GM12878 (cell line): ENCODE results near the gene NUP62. TPM values are rescaled to one million over a fixed set of nuclear protein-coding genes. Genes with fewer than 3 reads are reported as not detected.
A peak's percentile ranks its signal among the peaks of the same experiment; 100 is the strongest.

Experiments
- ASH2L ChIP-seq: fragments of 300-600, 200-600 bp; sonication (generic); IDR thresholded peaks from 2 replicates; pipeline ENCODE4 v1.6.1; 2017; ENCODE audit warnings: low read depth, mild to moderate bottlenecking, borderline replicate concordance
- BRCA1 ChIP-seq: IDR thresholded peaks from 2 replicates; pipeline ENCODE4 v1.6.1; 2011; ENCODE audit warnings: low read depth, low read length, improper control_type of control experiment
- CREM ChIP-seq: IDR thresholded peaks from 2 replicates; pipeline ENCODE4 v1.6.1; 2014; ENCODE audit warnings: antibody characterized with exemption, low read depth
- E2F4 ChIP-seq: IDR thresholded peaks from 2 replicates; pipeline ENCODE4 v1.6.1; 2012; ENCODE audit warnings: low read depth, low read length, improper control_type of control experiment
- ESRRA ChIP-seq: IDR thresholded peaks from 2 replicates; pipeline ENCODE4 v1.6.1; 2012; ENCODE audit warnings: mild to moderate bottlenecking, low read length, improper control_type of control experiment
- FOXM1 ChIP-seq: IDR thresholded peaks from 2 replicates; pipeline ENCODE4 v1.6.1; 2012; ENCODE audit warnings: low read depth, mild to moderate bottlenecking, inconsistent platforms, low read length, moderate library complexity
- GABPA ChIP-seq: IDR thresholded peaks from 2 replicates; pipeline ENCODE4 v1.6.1; 2014; ENCODE audit warnings: antibody characterized with exemption, low read depth, mild to moderate bottlenecking, inconsistent platforms
- HCFC1 ChIP-seq: fragments of 150-350 bp; IDR thresholded peaks from 2 replicates; pipeline ENCODE4 v1.6.1; 2014; ENCODE audit warnings: low read length
- IRF3 ChIP-seq: fragments of 450-650 bp; IDR thresholded peaks from 2 replicates; pipeline ENCODE4 v1.6.1; 2014; ENCODE audit warnings: mild to moderate bottlenecking
- JUNB ChIP-seq: IDR thresholded peaks from 2 replicates; pipeline ENCODE4 v1.6.1; 2016; ENCODE audit warnings: antibody characterized with exemption, mild to moderate bottlenecking
- JUND ChIP-seq: IDR thresholded peaks from 2 replicates; pipeline ENCODE4 v1.6.1; 2012; ENCODE audit warnings: low read depth, mild to moderate bottlenecking, low read length, improper control_type of control experiment, moderate library complexity
- MXI1 ChIP-seq: fragments of 150-350 bp; IDR thresholded peaks from 2 replicates; pipeline ENCODE4 v1.6.1; 2011; ENCODE audit warnings: low read depth, mild to moderate bottlenecking, inconsistent platforms, low read length, improper control_type of control experiment
- NBN ChIP-seq: fragments of 450-650 bp; IDR thresholded peaks from 2 replicates; pipeline ENCODE4 v1.6.1; 2016
- NFYA ChIP-seq: IDR thresholded peaks from 2 replicates; pipeline ENCODE4 v1.6.1; 2011; ENCODE audit warnings: low read depth, mild to moderate bottlenecking, low read length, improper control_type of control experiment, borderline replicate concordance
- NRF1 ChIP-seq: conservative IDR thresholded peaks from 2 replicates; pipeline ENCODE4 v1.6.1; 2011; ENCODE audit warnings: mild to moderate bottlenecking, low read depth, low read length, improper control_type of control experiment
- PAX8 ChIP-seq: fragments of 450-650 bp; IDR thresholded peaks from 2 replicates; pipeline ENCODE4 v1.6.1; 2017; ENCODE audit warnings: mild to moderate bottlenecking, moderate library complexity
- SKIL ChIP-seq: fragments of 450-650 bp; IDR thresholded peaks from 2 replicates; pipeline ENCODE4 v1.6.1; 2017; ENCODE audit warnings: mild to moderate bottlenecking, low read depth, inconsistent platforms; ENCODE audit not compliant: poor library complexity, severe bottlenecking
- SRF ChIP-seq, 2 experiments: IDR thresholded peaks; 2 replicates each; pipeline ENCODE4 v1.6.1; 2011; ENCODE audit warnings: low read depth in 2 of 2, low read length in 2 of 2, mild to moderate bottlenecking in 1 of 2, moderate library complexity in 1 of 2
- STAT1 ChIP-seq: fragments of 450-650 bp; conservative IDR thresholded peaks from 2 replicates; pipeline ENCODE4 v1.6.1; 2014; ENCODE audit warnings: antibody characterized with exemption, mild to moderate bottlenecking
- TAF1 ChIP-seq: IDR thresholded peaks from 2 replicates; pipeline ENCODE4 v1.6.1; 2011; ENCODE audit warnings: mild to moderate bottlenecking, low read depth, low read length, borderline replicate concordance
- TBL1XR1 ChIP-seq: IDR thresholded peaks from 2 replicates; pipeline ENCODE4 v1.6.1; 2012; ENCODE audit warnings: low read depth, low read length, improper control_type of control experiment
- TCF12 ChIP-seq: IDR thresholded peaks from 2 replicates; pipeline ENCODE4 v1.6.1; 2011; ENCODE audit warnings: low read depth, mild to moderate bottlenecking, low read length
- ZNF384 ChIP-seq: IDR thresholded peaks from 2 replicates; pipeline ENCODE4 v1.6.1; 2012; ENCODE audit warnings: low read depth, mild to moderate bottlenecking, low read length, improper control_type of control experiment, borderline replicate concordance
- ZNF592 ChIP-seq: fragments of 450-650 bp; IDR thresholded peaks from 2 replicates; pipeline ENCODE4 v1.6.1; 2017; ENCODE audit warnings: mild to moderate bottlenecking, moderate library complexity
- polyA plus RNA-seq, 11 experiments: library from polyadenylated mRNA; depleted of rRNA in 4 of 11; unstranded in 6 of 11; stranded (reverse) in 5 of 11; fragments of >200 nt; fragmentation: Nextera tagmentation in 4 of 11; fragmentation: Illumina TruSeq in 1 of 11; extraction: Ambion mirVana in 4 of 11; extraction: Trizol in 1 of 11; gene quantifications; 1 replicate in 1 of 11; 2 replicates in 10 of 11; pipeline versions ENCODE4 v1.2.1 to v1.2.3, GENCODE V29; 2011 to 2016; ENCODE audit warnings: inconsistent platforms in 2 of 11, missing spikeins in 2 of 11, low read depth in 1 of 11
- total RNA-seq, 4 experiments: library from RNA; depleted of rRNA in 3 of 4; stranded (reverse); fragments of >200 nt in 3 of 4; fragmentation: Illumina TruSeq in 1 of 4; extraction: Trizol in 1 of 4; gene quantifications; 2 replicates each; pipeline versions ENCODE4 v1.2.1 to v1.2.3, GENCODE V29; 2013 to 2021

NUP62 gene
- total and polyA plus RNA-seq, 10 of the 15 experiments (the other 5 are each of a cell fraction or from before 2014, with no cell fraction given) = 19.5 to 110 (median 66.9) TPM

GRCh38 chr19:49929121-49929610 lies at the start of gene NUP62, which contains the start of gene ATF5 (continued):
- TF ChIP-seq MXI1 = no peak
- no peak for TF ChIP-seq SKIL
- peak; percentile 87 for TF ChIP-seq NBN
- no peak for TF ChIP-seq SRF (IDR thresholded peaks at IDR 0.05; ENCODE audit: low read depth in 2 of 2, low read length in 2 of 2)
- TF ChIP-seq ESRRA = no peak
- no peak for TF ChIP-seq STAT1
- no peak for TF ChIP-seq JUNB
- TF ChIP-seq TCF12 = 0 out of 2 replicates have a peak, but pooled peaks have one; percentile 31
- peak; percentile 72 for TF ChIP-seq NRF1
- peak; percentile 58; the same call in 1 of the 2 replicates for TF ChIP-seq CREM
- no peak for TF ChIP-seq PAX8
- TF ChIP-seq TBL1XR1 = no peak; the same call in 1 of the 2 replicates
- peak; percentile 40 for TF ChIP-seq IRF3
- no peak for TF ChIP-seq BRCA1
- TF ChIP-seq E2F4 = no peak
- no peak for TF ChIP-seq NFYA
- no peak for TF ChIP-seq JUND
- TF ChIP-seq HCFC1 = no peak
- TF ChIP-seq ZNF384 = no peak
- no peak for TF ChIP-seq GABPA
- TF ChIP-seq ASH2L = no peak
- peak; percentile 93 for TF ChIP-seq TAF1
- no peak for TF ChIP-seq ZNF592
- TF ChIP-seq FOXM1 = no peak
